ENCODE results near the gene ZNF423.

The ZNF423 gene

DNA sequence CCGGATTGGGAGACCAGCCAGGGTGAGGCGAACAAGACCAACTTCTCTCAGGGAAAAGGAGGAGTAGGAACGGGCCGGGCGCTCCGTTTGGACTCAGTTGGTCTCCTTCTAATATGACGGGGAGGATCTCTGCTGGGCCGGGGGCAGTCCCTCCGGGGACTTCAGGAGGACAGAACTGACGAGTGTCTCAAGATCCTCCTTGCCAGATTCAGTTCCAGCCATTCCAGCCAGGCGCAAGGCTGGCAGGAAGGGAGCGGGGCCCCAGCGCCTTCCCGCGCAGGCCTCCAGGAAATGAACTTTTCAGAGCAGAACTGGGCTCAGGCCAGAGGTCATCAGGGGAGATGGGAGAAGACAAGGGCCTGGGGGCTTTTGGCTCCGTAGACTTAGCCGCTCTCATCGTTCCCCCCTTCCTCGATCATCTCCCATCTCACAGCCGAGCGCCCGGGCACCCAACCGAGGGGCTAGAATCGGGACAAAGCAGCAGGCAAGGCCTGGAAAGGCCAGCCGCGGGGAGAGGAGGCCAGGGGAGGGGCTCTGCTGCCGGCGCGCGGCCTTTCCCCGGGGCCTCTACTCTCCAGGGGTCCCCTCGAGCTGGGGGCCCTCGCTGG, 1.6 kb downstream of the ZNF423 start:
- H3K4me3 ChIP-seq (ENCODE audit: low read depth, low read length) = no peak overlapping the region
- TF ChIP-seq, protein P1, sequence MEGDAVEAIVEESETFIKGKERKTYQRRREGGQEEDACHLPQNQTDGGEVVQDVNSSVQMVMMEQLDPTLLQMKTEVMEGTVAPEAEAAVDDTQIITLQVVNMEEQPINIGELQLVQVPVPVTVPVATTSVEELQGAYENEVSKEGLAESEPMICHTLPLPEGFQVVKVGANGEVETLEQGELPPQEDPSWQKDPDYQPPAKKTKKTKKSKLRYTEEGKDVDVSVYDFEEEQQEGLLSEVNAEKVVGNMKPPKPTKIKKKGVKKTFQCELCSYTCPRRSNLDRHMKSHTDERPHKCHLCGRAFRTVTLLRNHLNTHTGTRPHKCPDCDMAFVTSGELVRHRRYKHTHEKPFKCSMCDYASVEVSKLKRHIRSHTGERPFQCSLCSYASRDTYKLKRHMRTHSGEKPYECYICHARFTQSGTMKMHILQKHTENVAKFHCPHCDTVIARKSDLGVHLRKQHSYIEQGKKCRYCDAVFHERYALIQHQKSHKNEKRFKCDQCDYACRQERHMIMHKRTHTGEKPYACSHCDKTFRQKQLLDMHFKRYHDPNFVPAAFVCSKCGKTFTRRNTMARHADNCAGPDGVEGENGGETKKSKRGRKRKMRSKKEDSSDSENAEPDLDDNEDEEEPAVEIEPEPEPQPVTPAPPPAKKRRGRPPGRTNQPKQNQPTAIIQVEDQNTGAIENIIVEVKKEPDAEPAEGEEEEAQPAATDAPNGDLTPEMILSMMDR (IDR thresholded peaks at IDR 0.05; ENCODE audit: borderline replicate concordance, insufficient read depth, low read depth, low read length) = no peak

DNA sequence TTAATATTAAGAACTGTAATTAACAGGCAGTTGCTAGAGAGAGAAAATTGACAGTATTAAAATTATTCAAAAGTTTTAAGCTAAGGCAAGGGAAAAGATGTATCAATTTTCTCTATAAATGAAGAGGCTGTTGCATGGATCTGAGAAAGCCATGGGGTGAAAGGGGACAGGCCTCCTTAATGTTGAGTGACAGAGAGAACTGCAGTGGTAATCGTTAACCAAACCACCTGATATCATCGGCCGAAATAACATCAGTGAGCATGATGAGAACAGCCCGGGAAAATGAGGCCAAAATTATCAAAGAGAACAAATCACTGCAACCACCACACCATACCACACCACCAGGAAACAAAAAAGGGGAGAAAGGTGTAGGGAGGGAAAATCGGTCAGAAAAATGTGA, 3.6 kb downstream of the ZNF423 start:
- no peak overlapping the region for H3K4me3 ChIP-seq (ENCODE audit: low read depth, low read length)
- TF ChIP-seq, protein P1 (IDR thresholded peaks at IDR 0.05; ENCODE audit: borderline replicate concordance, insufficient read depth, low read depth, low read length) = no peak

DNA sequence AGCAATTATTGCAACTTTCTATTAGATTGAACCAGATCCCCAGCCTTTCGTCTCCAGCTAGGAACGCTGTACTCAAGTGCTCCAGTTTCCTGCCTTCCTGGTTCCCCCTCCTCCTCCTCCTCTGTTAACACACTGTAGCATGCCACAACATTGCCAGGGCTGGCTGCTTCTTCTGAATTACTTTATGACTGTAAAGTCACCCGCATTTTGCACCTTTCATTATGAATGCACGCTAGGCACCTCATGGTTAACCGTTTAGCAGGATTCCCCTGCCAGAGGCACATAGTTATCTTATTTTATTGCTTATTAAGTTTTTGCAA, 4.5 kb downstream of the ZNF423 start:
- H3K4me3 ChIP-seq (ENCODE audit: low read depth, low read length) = no peak overlapping the region
- TF ChIP-seq, protein P1 (IDR thresholded peaks at IDR 0.05; ENCODE audit: borderline replicate concordance, insufficient read depth, low read depth, low read length) = no peak

DNA sequence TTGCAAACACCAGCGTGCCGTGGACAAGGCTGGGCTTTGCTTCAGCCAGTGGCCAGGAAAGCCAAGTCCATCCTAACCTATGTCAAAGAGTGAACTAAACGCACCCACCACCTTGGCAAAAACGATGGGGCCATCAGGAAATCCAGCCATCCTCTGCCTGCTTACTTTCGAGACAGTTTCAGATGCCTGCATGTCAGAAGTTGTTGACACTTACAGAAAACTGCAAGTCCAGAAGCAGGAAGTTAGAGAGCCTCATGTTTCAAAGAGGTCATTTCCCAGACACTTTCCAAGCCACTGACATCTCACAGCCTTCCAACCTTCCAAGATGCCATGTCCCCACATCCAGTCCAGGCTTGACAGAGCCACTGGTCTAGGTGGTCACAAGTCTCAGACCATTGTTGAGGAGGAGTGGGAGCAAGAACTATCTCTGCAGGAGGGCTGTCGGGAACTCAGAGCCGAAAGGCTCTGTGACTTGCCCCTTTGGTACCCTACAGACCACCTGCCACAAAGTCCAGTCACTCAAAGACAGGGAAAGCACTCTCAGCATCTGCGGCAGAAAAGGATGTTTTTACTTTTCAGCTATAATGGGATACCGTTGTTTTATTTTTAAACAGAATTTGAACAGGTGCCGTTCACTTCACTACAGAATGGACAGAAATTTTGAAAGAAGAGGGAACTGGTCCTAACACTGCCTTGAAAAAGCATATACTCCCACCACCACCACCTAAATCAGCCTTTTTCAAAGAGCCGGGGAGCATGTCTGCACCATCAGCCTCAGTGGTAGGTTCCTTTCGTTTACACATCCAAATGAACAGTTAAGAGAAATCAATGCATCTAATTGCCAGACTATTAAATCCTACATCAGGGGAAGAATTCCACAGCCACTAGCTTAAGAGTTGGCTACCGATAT, 5.1 kb downstream of the ZNF423 start:
- H3K4me3 ChIP-seq (ENCODE audit: low read depth, low read length) = no peak overlapping the region
- TF ChIP-seq, protein P1 (IDR thresholded peaks at IDR 0.05; ENCODE audit: borderline replicate concordance, insufficient read depth, low read depth, low read length) = no peak

DNA sequence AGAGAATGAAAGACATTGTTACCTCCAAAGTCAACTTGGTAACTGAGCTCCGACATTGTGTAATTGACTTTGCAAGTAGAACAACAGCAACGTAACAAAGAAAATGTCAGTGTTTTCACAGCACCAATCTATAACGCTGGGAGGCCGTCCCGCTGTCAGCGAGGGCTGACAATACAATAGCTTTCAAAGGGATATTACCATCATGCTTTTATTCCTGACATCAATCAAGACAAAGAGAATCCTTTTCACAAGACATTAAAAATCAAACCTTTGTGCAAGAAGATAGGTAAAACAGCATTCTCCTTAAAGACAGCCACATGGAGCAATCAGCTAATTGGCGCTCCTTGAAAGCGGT, 6.2 kb downstream of the ZNF423 start:
- H3K4me3 ChIP-seq (ENCODE audit: low read depth, low read length) = no peak overlapping the region
- TF ChIP-seq, protein P1 (IDR thresholded peaks at IDR 0.05; ENCODE audit: borderline replicate concordance, insufficient read depth, low read depth, low read length) = no peak

DNA sequence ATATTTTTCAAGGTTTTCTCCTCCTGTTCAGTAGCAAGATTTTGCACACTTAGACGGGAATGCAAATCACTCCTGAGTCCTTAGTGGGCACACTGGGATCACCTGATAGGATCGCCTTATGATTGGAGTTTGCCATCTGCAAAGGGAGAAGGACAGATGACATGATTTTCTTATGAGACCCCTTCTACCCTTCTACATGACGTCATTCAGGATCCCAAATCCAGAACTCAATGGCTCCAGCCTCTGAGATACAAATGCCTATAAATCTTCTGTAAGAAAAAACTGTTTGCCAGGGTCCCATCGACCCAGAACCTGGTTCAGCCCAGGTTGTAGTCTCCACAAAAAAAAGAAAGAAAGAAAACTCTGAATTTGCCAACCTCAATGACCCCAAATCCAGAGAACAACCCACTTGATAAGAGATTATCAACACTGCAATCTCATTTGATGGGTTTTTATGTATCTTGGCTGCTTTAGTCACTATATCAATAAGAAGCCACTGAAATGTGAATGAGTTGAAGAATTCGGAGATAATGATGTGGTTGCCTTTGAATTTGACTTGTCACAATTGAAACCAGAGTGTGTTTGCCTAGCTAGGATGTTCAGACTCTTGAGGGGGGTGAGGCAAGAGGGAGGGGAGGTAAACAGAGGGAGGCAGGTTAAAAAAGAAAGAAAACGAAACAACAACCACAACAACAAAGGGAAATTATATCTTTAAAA, 6.7 kb downstream of the ZNF423 start:
- no peak overlapping the region for H3K4me3 ChIP-seq (ENCODE audit: low read depth, low read length)

More for the DNA sequence above, 6.7 kb downstream of the ZNF423 start:
- TF ChIP-seq, protein P1 (IDR thresholded peaks at IDR 0.05; ENCODE audit: borderline replicate concordance, insufficient read depth, low read depth, low read length) = no peak

Data from GM12875 (cell line).